Keratinocyte (primary cell): ENCODE measurements around the gene KIF5A. TPM values are rescaled to one million over a fixed set of nuclear protein-coding genes. Genes with fewer than 3 reads are reported as not detected.
A peak's percentile ranks its signal among the peaks of the same experiment; 100 is the strongest.

Source experiments
- DNase-seq: peaks from one replicate; pipeline ENCODE4 v3.0.0-alpha.2; 2011; ENCODE audit warnings: low read depth, missing footprints, low spot score
- FAIRE-seq: peaks from 2 replicates; lab custom pipeline; 2011; peaks lifted over from hg19 to GRCh38; lab: Jason Lieb, UNC
- H2AFZ ChIP-seq: 2 replicates; pipeline ENCODE4 v1.6.0; 2012; ENCODE audit warnings: low read length, control low read depth, inconsistent platforms; ENCODE audit not compliant: control insufficient read depth
- H3K27ac ChIP-seq: 2 replicates; pipeline ENCODE4 v1.5.1; 2011; ENCODE audit warnings: low read length; ENCODE audit not compliant: control insufficient read depth, insufficient read depth
- H3K27me3 ChIP-seq: 3 replicates; pipeline ENCODE4 v1.6.0; 2011; ENCODE audit warnings: low read length; ENCODE audit not compliant: control insufficient read depth, insufficient read depth; ENCODE audit errors: extremely low read depth
- H3K36me3 ChIP-seq, 2 experiments: 2 replicates in 1 of 2; 3 replicates in 1 of 2; pipeline ENCODE4 v1.5.1; 2011; ENCODE audit warnings: low read length in 2 of 2, mild to moderate bottlenecking in 1 of 2; ENCODE audit not compliant: control insufficient read depth in 2 of 2, insufficient read depth in 2 of 2; ENCODE audit errors: extremely low read depth in 1 of 2
- H3K4me1 ChIP-seq: 3 replicates; pipeline ENCODE4 v1.5.1; 2011; ENCODE audit warnings: low read length; ENCODE audit not compliant: control insufficient read depth, insufficient read depth; ENCODE audit errors: extremely low read depth
- H3K4me2 ChIP-seq: 3 replicates; pipeline ENCODE4 v1.6.0; 2011; ENCODE audit warnings: low read depth, low read length; ENCODE audit not compliant: control insufficient read depth, insufficient read depth; ENCODE audit errors: extremely low read depth
- H3K4me3 ChIP-seq, 3 experiments: fragments of 200-600 bp in 1 of 3; sonication (generic) in 1 of 3; 2 replicates in 2 of 3; 3 replicates in 1 of 3; pipeline ENCODE4 v1.5.1; 2011 to 2016; ENCODE audit warnings: low read length in 3 of 3, mild to moderate bottlenecking in 3 of 3, control low read depth in 2 of 3, inconsistent platforms in 1 of 3, low read depth in 1 of 3, mixed read lengths in 1 of 3, mixed run types in 1 of 3, moderate library complexity in 1 of 3; ENCODE audit not compliant: control insufficient read depth in 2 of 3, insufficient read depth in 2 of 3; ENCODE audit errors: extremely low read depth in 1 of 3
- H3K79me2 ChIP-seq: 2 replicates; pipeline ENCODE4 v1.6.0; 2012; ENCODE audit warnings: low read length; ENCODE audit not compliant: control insufficient read depth, insufficient read depth
- H3K9ac ChIP-seq: 3 replicates; pipeline ENCODE4 v1.6.0; 2011; ENCODE audit warnings: low read length; ENCODE audit not compliant: control insufficient read depth, insufficient read depth; ENCODE audit errors: extremely low read depth
- H3K9me1 ChIP-seq: 3 replicates; pipeline ENCODE4 v1.6.0; 2011; ENCODE audit warnings: low read length; ENCODE audit not compliant: control insufficient read depth, insufficient read depth; ENCODE audit errors: extremely low read depth
- H3K9me3 ChIP-seq: 2 replicates; pipeline ENCODE4 v1.5.1; 2012; ENCODE audit warnings: low read depth, low read length; ENCODE audit not compliant: control insufficient read depth
- H4K20me1 ChIP-seq: 3 replicates; pipeline ENCODE4 v1.6.0; 2011; ENCODE audit warnings: low read length; ENCODE audit not compliant: control insufficient read depth, insufficient read depth; ENCODE audit errors: extremely low read depth
- CTCF ChIP-seq, 3 experiments: IDR thresholded peaks in 1 of 3; conservative IDR thresholded peaks in 1 of 3; optimal IDR thresholded peaks in 1 of 3; 2 replicates in 2 of 3; 3 replicates in 1 of 3; pipeline versions ENCODE3 to v1.5.1; 2011; ENCODE audit warnings: low read length in 3 of 3, mild to moderate bottlenecking in 3 of 3, moderate library complexity in 2 of 3, control low read depth in 1 of 3, inconsistent platforms in 1 of 3; ENCODE audit not compliant: insufficient read depth in 2 of 3; ENCODE audit errors: extremely low read depth in 1 of 3
- EZH2 ChIP-seq: IDR thresholded peaks from one replicate; pipeline ENCODE4 v1.6.1; 2012; ENCODE audit warnings: inconsistent platforms, mild to moderate bottlenecking, low read length, moderate library complexity
- dilution Hi-C: fragments of 300-500 bp; cut with MboI; formaldehyde crosslinking; loops from one replicate; pipeline ENCODE4 v1.7.0; 2020; ENCODE audit warnings: low sequenced_read_pairs; ENCODE audit not compliant: extremely low pct_ligation_motif_present
- polyA plus RNA-seq, 5 experiments: library from polyadenylated mRNA; depleted of rRNA in 3 of 5; stranded (reverse) in 3 of 5; stranded (forward) in 1 of 5; unstranded in 1 of 5; fragments of >200 nt; gene quantifications; 1 replicate in 1 of 5; 2 replicates in 3 of 5; 3 replicates in 1 of 5; pipeline versions ENCODE4 v1.2.1 to v1.2.3, GENCODE V29; 2011 to 2012; ENCODE audit warnings: missing spikeins in 2 of 5, low read depth in 1 of 5, low replicate concordance in 1 of 5

The KIF5A gene
- polyA plus RNA-seq, 1 donor (not counting 4 experiments of a cell fraction or from before 2014, with no cell fraction given): 0.05 TPM

DNA sequence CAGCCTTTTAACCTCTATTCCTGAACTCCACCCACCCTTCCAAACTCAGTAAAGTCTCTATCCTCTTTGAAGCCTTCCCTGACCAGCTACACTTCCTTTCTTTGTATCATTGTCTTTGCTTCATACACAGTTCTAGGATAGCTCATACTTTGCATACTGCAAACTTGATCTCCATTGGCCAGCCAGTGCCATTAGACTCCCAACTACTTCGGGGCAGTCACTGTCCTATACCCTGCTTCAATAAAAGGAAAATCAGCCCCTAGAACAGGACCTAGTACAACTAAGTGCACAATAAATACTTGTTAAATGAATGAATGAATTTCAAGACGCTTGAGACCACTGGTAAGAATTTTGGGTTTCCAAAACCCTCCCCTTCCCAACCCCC lies 40.6 kb downstream of the KIF5A start:
- H3K4me1 ChIP-seq: peaks cover 22% of the 10 kb centered on the region
- DNase-seq (no peak), FAIRE-seq (no peak)
- peaks cover 8% of the 10 kb centered on the region for H3K27me3 ChIP-seq
- peak overlapping the region; percentile 83 for H3K27ac ChIP-seq
- peak overlapping the region; percentile 78 for H2AFZ ChIP-seq
- dilution Hi-C loops: loop anchor here (25.0 kb wide), 1 partner anchor 147 kb away; the partner anchor contains the start of genes AGAP2 and TSPAN31
- peaks cover 22% of the 10 kb centered on the region for H3K79me2 ChIP-seq
- H3K9ac ChIP-seq: peak overlapping the region; percentile 92
- no peaks in the 10 kb centered on the region for H4K20me1 ChIP-seq
- peak overlapping the region; percentile 86 to 87 (median 86) for H3K4me3 ChIP-seq
- H3K36me3 ChIP-seq: peaks cover 4 to 6% of the 10 kb centered on the region in 2 experiments
- H3K9me1 ChIP-seq: peaks cover 6% of the 10 kb centered on the region
- H3K9me3 ChIP-seq: no peaks in the 10 kb centered on the region
- H3K4me2 ChIP-seq: peak overlapping the region; percentile 100
- TF ChIP-seq EZH2: no peak
- no peak for TF ChIP-seq CTCF (optimal IDR thresholded peaks at IDR 0.05 in 1 of 3, IDR thresholded peaks at IDR 0.05 in 1 of 3, conservative IDR thresholded peaks at IDR 0.05 in 1 of 3; ENCODE audit: extremely low read depth in 1 of 3, insufficient read depth in 2 of 3, low read length in 3 of 3)

GRCh38 chr12:57590864-57591781 lies 41.3 kb downstream of the KIF5A start, which contains the start of gene PIP4K2C:
Gene PIP4K2C, plus strand, starts transcription at chr12:57591192. Its CDS starts 98 bp downstream, at chr12:57591290.
- TF ChIP-seq EZH2 (no peak), CTCF (optimal IDR thresholded peaks at IDR 0.05 in 1 of 3, IDR thresholded peaks at IDR 0.05 in 1 of 3, conservative IDR thresholded peaks at IDR 0.05 in 1 of 3; ENCODE audit: extremely low read depth in 1 of 3, insufficient read depth in 2 of 3, low read length in 3 of 3) (no peak)
- no peaks in the 10 kb centered on the region for H3K9me3 ChIP-seq
- H3K9ac ChIP-seq: peak within 1 kb of the TSS; percentile 92
- peaks cover 22% of the 10 kb centered on the region for H3K4me1 ChIP-seq
- peaks cover 22% of the 10 kb centered on the region for H3K79me2 ChIP-seq
- H3K27ac ChIP-seq: peak within 1 kb of the TSS; percentile 83
- peaks cover 6% of the 10 kb centered on the region for H3K9me1 ChIP-seq
- peak within 1 kb of the TSS; percentile 93 for H2AFZ ChIP-seq
- dilution Hi-C loops: loop anchor here (25.0 kb wide), 1 partner anchor 146 kb away; the partner anchor contains the start of genes AGAP2 and TSPAN31
- H3K27me3 ChIP-seq: peaks cover 8% of the 10 kb centered on the region
- no peaks in the 10 kb centered on the region for H4K20me1 ChIP-seq
- peak within 1 kb of the TSS; percentile 86 to 87 (median 86) for H3K4me3 ChIP-seq
- H3K36me3 ChIP-seq: peaks cover 10 to 11% of the 10 kb centered on the region in 2 experiments
- FAIRE-seq (no peak), DNase-seq (peak; percentile 38)
- peak within 1 kb of the TSS; percentile 100 for H3K4me2 ChIP-seq
